Measurements from ENCODE around the gene PERCC1. TPM values are rescaled to one million over a fixed set of nuclear protein-coding genes. Genes with fewer than 3 reads are reported as not detected.

The PERCC1 gene
- total and polyA plus RNA-seq, 2 of the 4 experiments (the other 2 are of a cell fraction): not detected

GRCh38 chr16:1430214-1430758, 592 bp upstream of the PERCC1 start:
- H3K4ac ChIP-seq (ENCODE audit: low read depth, low read length): no peak overlapping the region
- H3K23ac ChIP-seq (ENCODE audit: low read depth, low read length): no peak overlapping the region
- no peak overlapping the region for H2BK20ac ChIP-seq (ENCODE audit: low read depth, low read length)
- no CpG with 5 or more reads among the region's 14 CpGs for WGBS, 2 experiments (ENCODE audit: extremely low coverage in 2 of 2, insufficient read length in 1 of 2)
- no peak overlapping the region for H3K4me3 ChIP-seq (ENCODE audit: insufficient read depth, low read depth, low read length)
- no peak overlapping the region for H4K91ac ChIP-seq (ENCODE audit: insufficient read depth, low read depth, low read length)
- no peaks in the 10 kb centered on the region for H3K9me1 ChIP-seq (ENCODE audit: insufficient read depth, low read length)
- no peak overlapping the region for H4K8ac ChIP-seq (ENCODE audit: low read depth in 2 of 2, low read length in 2 of 2)
- no peaks in the 10 kb centered on the region for H3K4me1 ChIP-seq (ENCODE audit: control insufficient read depth, insufficient read depth, low read length)
- no TSS peak for BruUV-seq (replicated peaks)
- POLR2A ChIA-PET (ENCODE audit: unreplicated experiment): no interaction called here
- H2AFZ ChIP-seq (replicated peaks; ENCODE audit: low read length, poor library complexity): no peak overlapping the region
- intact Hi-C loops (cut with micrococcal nuclease): no loop called here
- H3K18ac ChIP-seq (ENCODE audit: low read depth, low read length): no peak overlapping the region
- TF ChIP-seq USF2 (IDR thresholded peaks at IDR 0.05; ENCODE audit: low read depth, low read length): no peak
- TF ChIP-seq RAD21 (IDR thresholded peaks at IDR 0.05; ENCODE audit: low read length): no peak
- TF ChIP-seq MAZ (IDR thresholded peaks at IDR 0.05; ENCODE audit: borderline replicate concordance, low read depth, low read length): no peak
- H3K14ac ChIP-seq (replicated peaks; ENCODE audit: low read depth, low read length): no peak overlapping the region
- no peaks in the 10 kb centered on the region for H3K9me3 ChIP-seq (ENCODE audit: control insufficient read depth, insufficient read depth, low read length)
- no peak overlapping the region for H2BK5ac ChIP-seq (ENCODE audit: low read depth, low read length, poor library complexity, severe bottlenecking)
- H2AK5ac ChIP-seq (ENCODE audit: low read depth, low read length): no peak overlapping the region
- peaks cover 10% of the 10 kb centered on the region; the same call in 1 of the 2 replicates for H3K27me3 ChIP-seq (ENCODE audit: control insufficient read depth, insufficient read depth, low read length)
- no peak for ATAC-seq (ENCODE audit: low read depth)
- in situ Hi-C loops (cut with MboI; ENCODE audit: low sequenced_read_pairs): no loop called here
- H3K56ac ChIP-seq (ENCODE audit: extremely low read depth, insufficient read depth, low read length): no peak overlapping the region
- no peaks in the 10 kb centered on the region for H3K36me3 ChIP-seq (ENCODE audit: control insufficient read depth, insufficient read depth, low read length)
- no peaks in the 10 kb centered on the region for H4K20me1 ChIP-seq (ENCODE audit: insufficient read depth, low read length)
- no peak overlapping the region for H2BK15ac ChIP-seq (ENCODE audit: low read depth, low read length)
- no peak overlapping the region for H3K9ac ChIP-seq (ENCODE audit: low read depth, low read length)
- CTCF ChIA-PET: no interaction called here
- H3K4me2 ChIP-seq (ENCODE audit: low read depth, low read length): no peak overlapping the region
- H2AK9ac ChIP-seq (replicated peaks; ENCODE audit: low read depth, low read length, poor library complexity): no peak overlapping the region
- H4K5ac ChIP-seq (ENCODE audit: low read depth, low read length): no peak overlapping the region
- no peaks in the 10 kb centered on the region for H3K79me1 ChIP-seq (ENCODE audit: low read depth in 1 of 2, low read length in 2 of 2)
- dilution Hi-C loops (cut with HindIII; ENCODE audit: low sequenced_read_pairs, unreplicated experiment): no loop called here
- no peak for DNase-seq
- H3K27ac ChIP-seq (ENCODE audit: insufficient read depth, low read length): no peak overlapping the region
- no peak overlapping the region for H2BK120ac ChIP-seq (ENCODE audit: low read depth, low read length)

Data from IMR-90 (cell line).